ENCODE measurements around the gene KCNA1. TPM values are rescaled to one million over a fixed set of nuclear protein-coding genes. Genes with fewer than 3 reads are reported as not detected.
"Not testable (repeated sequence)": the region's sequence is repeated elsewhere in the genome, so short reads cannot be mapped to it uniquely, and the experiment has no call there.

Gene KCNA1
- total RNA-seq, 1 donor from 2014 or later: 0.40 TPM

DNA sequence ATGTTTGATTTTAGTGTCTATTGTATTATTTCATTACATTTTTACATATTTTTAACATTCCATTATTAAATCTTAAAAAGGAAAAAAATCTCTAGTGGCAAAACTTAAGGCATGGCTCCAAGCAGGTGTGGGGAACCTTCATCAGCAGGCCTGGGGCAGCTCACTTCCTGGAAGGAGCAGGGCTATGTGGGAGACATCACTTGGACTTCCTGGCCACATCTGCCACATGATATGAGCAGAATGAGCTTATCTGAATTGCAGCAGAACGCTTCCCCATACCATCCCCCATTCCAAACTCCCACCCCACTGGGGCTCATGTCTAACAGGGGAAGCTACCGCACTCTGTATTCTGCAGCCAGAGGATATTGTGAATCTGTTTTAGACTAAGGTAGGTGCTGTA is 35.0 kb upstream of the KCNA1 start:
- DNase-seq (ENCODE audit: extremely low spot score, unreplicated experiment): no peak
- Mint-ChIP-seq H3K4me1 (ENCODE audit: unreplicated experiment) (no peaks in the 10 kb centered on the region), H3K36me3 (ENCODE audit: unreplicated experiment) (no peaks in the 10 kb centered on the region), H3K9me3 (ENCODE audit: unreplicated experiment) (no peaks in the 10 kb centered on the region), H3K27me3 (ENCODE audit: unreplicated experiment) (peaks cover 26% of the 10 kb centered on the region), H3K27ac (ENCODE audit: unreplicated experiment) (no peak overlapping the region), H3K4me3 (ENCODE audit: unreplicated experiment) (no peak overlapping the region)
- TF ChIP-seq, protein P1, sequence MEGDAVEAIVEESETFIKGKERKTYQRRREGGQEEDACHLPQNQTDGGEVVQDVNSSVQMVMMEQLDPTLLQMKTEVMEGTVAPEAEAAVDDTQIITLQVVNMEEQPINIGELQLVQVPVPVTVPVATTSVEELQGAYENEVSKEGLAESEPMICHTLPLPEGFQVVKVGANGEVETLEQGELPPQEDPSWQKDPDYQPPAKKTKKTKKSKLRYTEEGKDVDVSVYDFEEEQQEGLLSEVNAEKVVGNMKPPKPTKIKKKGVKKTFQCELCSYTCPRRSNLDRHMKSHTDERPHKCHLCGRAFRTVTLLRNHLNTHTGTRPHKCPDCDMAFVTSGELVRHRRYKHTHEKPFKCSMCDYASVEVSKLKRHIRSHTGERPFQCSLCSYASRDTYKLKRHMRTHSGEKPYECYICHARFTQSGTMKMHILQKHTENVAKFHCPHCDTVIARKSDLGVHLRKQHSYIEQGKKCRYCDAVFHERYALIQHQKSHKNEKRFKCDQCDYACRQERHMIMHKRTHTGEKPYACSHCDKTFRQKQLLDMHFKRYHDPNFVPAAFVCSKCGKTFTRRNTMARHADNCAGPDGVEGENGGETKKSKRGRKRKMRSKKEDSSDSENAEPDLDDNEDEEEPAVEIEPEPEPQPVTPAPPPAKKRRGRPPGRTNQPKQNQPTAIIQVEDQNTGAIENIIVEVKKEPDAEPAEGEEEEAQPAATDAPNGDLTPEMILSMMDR (IDR thresholded peaks at IDR 0.05): no peak

DNA sequence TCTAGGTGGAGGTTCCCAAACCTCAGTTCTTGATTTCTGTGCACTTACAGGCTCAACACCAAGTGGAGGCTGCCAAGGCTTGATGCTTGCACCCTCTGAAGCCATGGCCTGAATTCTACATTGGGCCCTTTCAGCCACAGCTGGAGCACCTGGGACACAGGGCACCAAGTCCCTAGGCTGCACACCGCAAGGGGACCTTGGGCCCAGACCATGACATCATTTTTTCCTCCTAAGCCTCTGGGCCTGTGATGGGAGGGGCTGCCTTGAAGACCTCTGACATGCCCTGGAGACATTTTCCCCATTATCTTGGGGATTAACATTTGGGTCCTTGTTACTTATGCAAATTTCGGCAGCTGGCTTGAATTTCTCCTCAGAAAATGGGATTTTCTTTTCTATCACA is 30.2 kb upstream of the KCNA1 start:
- not testable (repeated sequence) for H3K4me1 Mint-ChIP-seq (ENCODE audit: unreplicated experiment); DNase-seq (ENCODE audit: extremely low spot score, unreplicated experiment); H3K36me3 Mint-ChIP-seq (ENCODE audit: unreplicated experiment); H3K4me3 Mint-ChIP-seq (ENCODE audit: unreplicated experiment); H3K9me3 Mint-ChIP-seq (ENCODE audit: unreplicated experiment); H3K27ac Mint-ChIP-seq (ENCODE audit: unreplicated experiment)
- peaks cover 16% of the 10 kb centered on the region for H3K27me3 Mint-ChIP-seq (ENCODE audit: unreplicated experiment)

DNA sequence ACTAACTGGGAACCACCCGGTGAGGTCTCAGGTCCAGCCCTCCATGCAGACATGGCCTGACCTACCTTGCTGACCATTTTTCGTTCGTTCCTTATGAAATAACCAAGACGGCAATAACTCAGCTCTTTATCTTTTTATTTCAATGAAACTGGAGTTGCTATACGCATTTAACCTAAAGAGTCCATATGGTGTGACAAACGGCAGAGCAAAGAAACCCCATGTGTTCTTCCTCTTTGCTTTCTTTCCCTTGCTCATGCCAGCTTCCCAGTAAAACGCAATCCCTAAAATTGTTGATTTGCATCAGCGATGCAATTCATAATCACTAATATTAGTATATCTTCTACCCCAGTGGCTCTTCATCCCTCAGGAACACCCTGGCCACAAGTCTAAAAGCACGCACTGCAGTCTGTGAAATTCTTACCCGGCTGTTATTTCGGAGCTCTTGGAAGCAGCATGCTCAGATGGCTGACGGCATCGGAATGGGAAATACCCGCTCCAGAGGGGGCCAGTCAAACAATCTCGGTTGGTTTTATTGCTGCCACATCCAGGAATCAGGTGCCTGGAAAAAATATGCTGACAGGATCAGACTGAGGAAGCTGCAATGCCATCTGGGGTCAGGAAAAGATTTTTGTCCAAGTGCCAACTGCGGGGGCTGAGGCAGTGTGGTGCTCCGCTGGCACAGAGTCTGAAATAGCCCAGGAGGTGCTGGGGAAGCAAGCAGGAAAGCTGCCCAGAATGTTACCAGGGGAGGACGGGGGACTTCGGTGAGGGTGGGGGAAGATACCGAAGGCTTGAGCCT is 28.2 kb upstream of the KCNA1 start:
- Mint-ChIP-seq H3K27ac (ENCODE audit: unreplicated experiment) (no peak overlapping the region), H3K4me3 (ENCODE audit: unreplicated experiment) (no peak overlapping the region), H3K36me3 (ENCODE audit: unreplicated experiment) (no peaks in the 10 kb centered on the region), H3K9me3 (ENCODE audit: unreplicated experiment) (peaks cover 5% of the 10 kb centered on the region), H3K4me1 (ENCODE audit: unreplicated experiment) (no peaks in the 10 kb centered on the region), H3K27me3 (ENCODE audit: unreplicated experiment) (peaks cover 18% of the 10 kb centered on the region)
- no peak for DNase-seq (ENCODE audit: extremely low spot score, unreplicated experiment)
- TF ChIP-seq, protein P1 (IDR thresholded peaks at IDR 0.05): no peak

DNA sequence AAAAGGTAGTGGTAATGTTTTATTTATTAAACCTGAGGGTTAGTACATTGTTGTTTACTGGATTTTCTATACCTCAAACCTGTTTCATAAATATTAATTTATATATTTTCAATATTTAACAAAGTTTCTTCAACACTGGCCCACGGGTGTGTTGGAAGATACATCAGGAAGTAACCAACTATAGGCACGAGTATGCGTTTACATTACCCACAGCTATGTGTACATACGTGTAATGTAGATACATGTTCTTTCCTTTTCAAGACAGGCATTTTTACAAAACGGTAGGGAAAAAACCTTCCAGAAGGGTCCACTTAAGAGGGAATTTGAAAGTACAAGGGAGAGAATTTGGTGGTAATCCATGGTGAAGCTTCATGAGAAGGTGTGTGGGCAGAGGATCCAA is 17.8 kb upstream of the KCNA1 start:
- H3K27ac Mint-ChIP-seq (ENCODE audit: unreplicated experiment): no peak overlapping the region
- H3K36me3 Mint-ChIP-seq (ENCODE audit: unreplicated experiment): no peaks in the 10 kb centered on the region
- no peak for DNase-seq (ENCODE audit: extremely low spot score, unreplicated experiment)
- TF ChIP-seq, protein P1 (IDR thresholded peaks at IDR 0.05): no peak
- H3K4me3 Mint-ChIP-seq (ENCODE audit: unreplicated experiment): no peak overlapping the region
- no peaks in the 10 kb centered on the region for H3K9me3 Mint-ChIP-seq (ENCODE audit: unreplicated experiment)
- H3K27me3 Mint-ChIP-seq (ENCODE audit: unreplicated experiment): peaks cover 42% of the 10 kb centered on the region
- no peaks in the 10 kb centered on the region for H3K4me1 Mint-ChIP-seq (ENCODE audit: unreplicated experiment)

DNA sequence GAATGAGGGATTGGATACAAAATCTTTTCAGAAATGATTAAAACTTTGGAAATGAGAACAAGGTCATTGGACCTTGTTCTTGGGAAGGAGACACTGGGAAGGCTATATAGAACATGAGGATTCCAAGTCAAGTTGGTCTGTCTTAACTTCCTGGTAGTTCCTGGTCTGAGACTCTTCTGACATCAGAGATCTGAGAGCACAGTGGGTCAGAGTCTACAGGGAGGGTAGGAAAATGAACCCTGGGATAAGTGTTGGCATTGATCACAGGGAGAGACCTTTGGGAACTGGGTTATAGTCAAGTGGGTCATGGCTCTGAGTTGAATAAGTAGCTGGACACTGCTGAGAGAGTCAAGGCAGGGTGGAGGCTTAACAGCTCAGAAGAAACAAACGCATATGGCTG is 17.3 kb upstream of the KCNA1 start:
- no peak overlapping the region for H3K4me3 Mint-ChIP-seq (ENCODE audit: unreplicated experiment)
- H3K4me1 Mint-ChIP-seq (ENCODE audit: unreplicated experiment): no peaks in the 10 kb centered on the region
- no peaks in the 10 kb centered on the region for H3K36me3 Mint-ChIP-seq (ENCODE audit: unreplicated experiment)
- no peaks in the 10 kb centered on the region for H3K9me3 Mint-ChIP-seq (ENCODE audit: unreplicated experiment)
- TF ChIP-seq, protein P1 (IDR thresholded peaks at IDR 0.05): no peak
- no peak for DNase-seq (ENCODE audit: extremely low spot score, unreplicated experiment)
- peaks cover 40% of the 10 kb centered on the region for H3K27me3 Mint-ChIP-seq (ENCODE audit: unreplicated experiment)
- H3K27ac Mint-ChIP-seq (ENCODE audit: unreplicated experiment): no peak overlapping the region

Measured in osteocyte (in vitro differentiated cells).